ENCODE results near the gene MBD4.
A peak's percentile ranks its signal among the peaks of the same experiment; 100 is the strongest.

Gene MBD4

GRCh38 chr3:129462361-129462968 lies 22.7 kb upstream of the MBD4 start:
- no peak for DNase-seq

DNA sequence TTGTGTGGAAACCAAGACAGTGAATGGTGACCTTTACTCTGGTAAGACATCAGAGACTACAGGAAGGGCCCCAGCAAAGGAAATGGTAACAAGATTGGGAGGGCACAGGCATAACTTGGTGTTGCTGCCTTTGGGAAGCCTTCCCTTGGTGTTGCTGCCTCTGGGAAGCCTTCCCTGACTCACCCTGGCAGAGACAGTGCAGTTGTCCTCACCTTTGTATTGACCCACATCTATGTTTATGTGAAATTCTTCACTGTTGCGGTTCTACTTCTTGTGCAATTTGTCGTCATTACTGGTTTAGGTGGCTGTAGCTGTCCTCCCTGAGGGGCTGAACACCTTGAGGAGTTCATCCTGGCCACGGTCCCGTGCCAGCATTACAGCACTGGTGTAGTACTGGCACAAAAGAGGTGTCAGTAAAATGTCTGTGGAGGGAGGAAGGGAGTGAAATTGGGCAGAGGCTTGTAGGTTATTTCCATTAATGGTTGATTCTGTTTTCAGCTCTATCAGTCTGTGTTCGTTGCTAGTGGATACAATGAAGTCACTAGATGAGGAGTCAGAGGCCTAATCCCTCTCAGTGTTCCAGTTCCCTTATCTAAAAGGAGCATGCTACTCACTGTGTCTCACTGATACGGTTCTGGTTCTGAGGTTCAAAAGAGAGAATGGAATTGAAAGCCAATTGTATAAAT lies 21.9 kb upstream of the MBD4 start:
- no peak for DNase-seq

- no peak for DNase-seq
Observed at GRCh38 chr3:129461022-129461421, 21.3 kb upstream of the MBD4 start.

GRCh38 chr3:129460572-129460971 lies 20.8 kb upstream of the MBD4 start:
- DNase-seq = no peak

GRCh38 chr3:129460155-129460554 lies 20.4 kb upstream of the MBD4 start:
- DNase-seq = no peak

DNA sequence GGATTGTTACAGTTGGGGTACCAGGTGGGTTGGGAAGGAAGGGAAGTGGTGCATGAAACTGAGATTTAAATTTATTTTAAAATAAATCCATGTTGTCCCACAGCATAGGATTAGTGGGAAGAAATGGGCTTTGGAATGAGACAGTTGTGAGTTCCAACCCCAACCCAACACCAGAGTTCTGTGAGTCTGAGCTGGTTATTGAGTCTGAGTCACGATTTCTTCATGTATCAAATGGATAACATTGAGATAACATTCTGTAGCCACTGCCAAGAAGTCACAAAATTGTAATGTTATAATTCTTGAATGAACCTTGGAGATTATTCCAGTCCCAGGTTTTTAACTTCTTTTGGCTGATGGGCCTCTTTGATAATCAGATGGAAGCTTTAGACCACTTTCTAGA lies 14.0 kb upstream of the MBD4 start:
- no peak for DNase-seq

DNA sequence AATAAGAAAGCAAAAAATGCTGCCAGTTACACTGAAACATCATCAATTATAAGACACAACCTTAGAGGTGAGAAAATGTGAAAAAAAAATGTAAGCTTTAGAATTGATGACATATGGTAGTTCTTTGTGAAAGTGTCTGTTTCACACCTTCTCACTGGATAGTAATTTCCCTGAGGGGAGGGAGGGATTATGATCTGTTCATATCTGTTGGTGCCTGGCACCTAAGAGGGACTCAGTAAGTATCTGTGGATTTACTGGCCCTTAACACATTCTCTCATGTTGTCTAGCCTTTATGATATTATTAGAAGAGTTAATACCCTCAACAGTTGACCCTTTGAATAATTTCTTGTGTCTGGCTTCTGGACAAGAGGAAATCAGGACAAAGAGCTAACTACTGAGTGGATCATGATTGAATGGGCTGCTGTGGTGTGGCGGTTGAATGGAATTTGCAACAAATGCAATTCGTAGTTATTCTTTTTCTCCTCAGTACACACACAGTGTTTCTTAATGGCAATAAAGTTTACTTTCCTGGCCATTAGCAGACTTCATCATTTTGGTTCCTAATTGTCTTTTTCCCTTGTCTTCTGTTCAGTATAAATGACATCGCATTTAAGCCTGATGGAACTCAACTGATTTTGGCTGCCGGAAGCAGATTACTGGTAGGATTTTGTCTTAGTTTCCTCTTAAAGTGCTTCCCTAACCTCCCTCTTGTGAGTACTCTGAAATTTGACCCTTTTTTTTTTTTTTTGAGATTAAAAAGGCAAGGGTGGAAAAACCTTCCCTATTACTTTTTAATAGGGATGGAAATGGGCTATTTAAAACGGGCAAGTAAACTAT lies 9.7 kb upstream of the MBD4 start:
- no peak for DNase-seq

- DNase-seq = no peak
Observed at GRCh38 chr3:129448186-129448895, 8.6 kb upstream of the MBD4 start.

- no peak for DNase-seq
Observed at GRCh38 chr3:129446926-129447325, 7.2 kb upstream of the MBD4 start.

GRCh38 chr3:129445471-129445870 lies 5.7 kb upstream of the MBD4 start:
- peak; percentile 30 for DNase-seq

GRCh38 chr3:129442947-129443346 lies 3.2 kb upstream of the MBD4 start:
- no peak for DNase-seq

GRCh38 chr3:129442486-129442885 lies 2.7 kb upstream of the MBD4 start:
- no peak for DNase-seq

- DNase-seq = peak; percentile 11
Observed at GRCh38 chr3:129441782-129442181, 2.0 kb upstream of the MBD4 start.

DNA sequence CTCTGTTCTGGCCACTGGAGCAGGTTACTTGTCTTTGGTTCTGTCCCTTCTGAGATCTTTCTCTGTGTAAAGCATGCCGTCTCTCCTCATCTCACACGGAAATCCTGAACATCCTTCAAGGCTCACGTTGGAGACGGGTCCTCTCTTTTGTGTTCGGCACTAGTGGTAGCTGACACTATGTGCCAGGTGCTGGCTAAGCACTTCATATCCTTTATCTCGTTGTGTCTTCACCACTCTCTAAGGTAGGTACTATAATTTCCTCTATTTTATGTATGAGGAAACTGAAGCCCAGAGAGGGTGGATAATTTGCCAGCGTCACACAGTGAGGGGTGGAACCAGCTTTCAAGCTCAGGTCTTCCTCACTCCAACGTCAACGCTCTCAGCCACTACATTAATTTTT lies 1.5 kb upstream of the MBD4 start:
- peak; percentile 13 for DNase-seq

DNA sequence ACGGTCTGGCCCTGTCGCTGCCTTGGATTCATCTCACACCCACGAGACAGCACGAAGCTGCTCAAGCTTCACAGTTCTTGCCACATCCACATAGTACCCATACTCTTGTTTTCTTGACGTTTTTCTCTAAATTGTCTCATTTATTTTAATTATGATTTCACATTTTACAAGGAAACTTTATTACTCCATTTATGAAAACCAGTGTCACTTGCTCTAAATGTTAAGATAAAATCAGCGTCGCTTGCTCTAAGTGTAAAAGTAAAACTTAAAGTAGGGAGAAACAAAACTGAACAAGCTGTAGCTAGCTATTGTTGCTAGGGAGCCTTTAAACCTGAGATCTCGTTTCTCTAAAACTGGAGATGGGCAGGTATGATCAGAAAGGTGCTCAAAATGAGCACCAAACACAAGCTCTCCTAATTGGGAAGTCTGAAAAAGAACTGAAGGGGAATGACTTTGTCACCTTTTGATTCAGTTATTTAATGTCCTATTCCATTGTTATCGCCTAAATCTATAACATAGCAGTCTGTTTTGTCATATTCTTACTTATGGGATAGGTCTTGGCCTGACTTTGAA lies 956 bp upstream of the MBD4 start:
- DNase-seq = peak; percentile 18

DNA sequence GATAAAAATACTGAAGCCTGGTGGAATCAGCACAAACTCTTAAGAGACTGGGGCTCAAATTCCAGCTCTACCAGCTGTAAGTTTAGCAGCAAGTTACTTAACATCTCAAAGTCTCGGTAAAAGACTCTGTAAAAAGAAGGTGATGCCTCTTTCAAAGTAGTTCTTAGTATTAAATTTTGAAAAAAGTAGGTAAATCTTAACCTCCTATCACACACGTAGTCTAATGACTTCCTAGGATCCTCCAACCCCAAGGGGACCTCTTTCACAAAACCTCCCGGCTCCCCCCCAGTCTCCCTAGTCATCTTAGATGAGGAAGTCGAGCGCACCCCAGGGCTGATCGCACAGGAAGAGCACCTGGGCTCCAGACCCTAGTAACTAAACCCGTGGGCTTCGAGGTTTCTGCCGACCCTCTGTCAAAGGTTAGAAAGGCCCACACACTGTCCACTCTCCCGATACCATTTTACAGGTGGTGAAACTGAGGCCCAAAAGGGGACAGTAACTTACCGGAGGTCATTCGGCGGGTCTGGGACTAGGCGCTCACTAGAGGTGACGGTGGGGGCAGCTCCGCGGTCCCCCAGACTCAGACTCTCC lies 427 bp downstream of the MBD4 start:
- DNase-seq = peak; percentile 58

GRCh38 chr3:129435367-129435766 lies 4.4 kb downstream of the MBD4 start:
- DNase-seq = no peak

DNA sequence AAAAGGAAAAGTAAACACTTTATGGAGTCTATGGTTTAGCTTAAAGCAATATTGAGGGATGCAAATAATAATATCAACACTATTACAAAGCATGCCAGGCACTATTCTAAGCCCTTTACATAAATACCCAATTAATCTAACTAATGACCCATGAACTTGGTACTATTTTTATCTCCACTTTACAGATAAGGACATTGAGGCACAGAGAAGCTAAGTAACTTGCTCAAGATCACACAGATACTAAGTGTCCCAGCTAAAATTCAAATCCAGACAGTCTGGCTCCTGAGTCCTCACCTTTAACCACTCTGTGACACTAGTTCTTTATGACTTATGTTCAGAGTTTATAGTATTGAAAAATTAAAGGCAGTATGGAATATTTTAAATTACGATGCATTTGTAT lies 5.6 kb downstream of the MBD4 start:
- DNase-seq = no peak

GRCh38 chr3:129433565-129433964 lies 6.2 kb downstream of the MBD4 start:
- DNase-seq = no peak

GRCh38 chr3:129432671-129433070 lies 7.1 kb downstream of the MBD4 start:
- no peak for DNase-seq

GRCh38 chr3:129432036-129432435 lies 7.7 kb downstream of the MBD4 start:
- no peak for DNase-seq

DNA sequence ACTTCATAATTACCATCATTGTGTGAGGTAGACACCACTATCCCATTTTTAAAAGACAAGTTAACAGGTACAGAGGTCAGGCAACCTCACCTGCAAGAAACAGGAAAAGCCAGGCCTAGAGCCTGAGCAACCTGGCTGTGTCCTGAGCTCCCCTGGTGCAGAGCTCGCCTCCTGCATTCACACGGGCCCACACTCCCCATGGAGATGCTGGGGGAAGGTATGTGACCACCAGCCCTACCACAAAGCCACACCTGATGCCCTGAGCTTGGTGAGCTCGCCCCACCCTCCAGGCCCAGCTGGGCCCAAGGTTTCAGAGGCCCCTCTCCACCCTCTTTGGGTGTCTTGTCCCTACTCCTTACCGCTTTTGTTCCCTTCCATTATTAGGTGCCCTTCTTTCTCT lies 10.1 kb downstream of the MBD4 start:
- peak; percentile 7 for DNase-seq

GRCh38 chr3:129429080-129429451 lies 10.7 kb downstream of the MBD4 start:
- DNase-seq = peak; percentile 32
